HepG2 (cell line): ENCODE data around the gene NINJ2. TPM values are rescaled to one million over a fixed set of nuclear protein-coding genes. Genes with fewer than 3 reads are reported as not detected.
A peak's percentile ranks its signal among the peaks of the same experiment; 100 is the strongest.

Experiments
- ARNTL ChIP-seq: sonication (generic); formaldehyde crosslinking; IDR thresholded peaks from 2 replicates; pipeline ENCODE4 v1.4.0; 2020; ENCODE audit warnings: mild to moderate bottlenecking, missing genetic modification reagents
- GABPB1 ChIP-seq: IDR thresholded peaks from 2 replicates; pipeline ENCODE4 v1.6.1; 2016; ENCODE audit warnings: mild to moderate bottlenecking, missing genetic modification reagents, moderate library complexity, missing compliant biosample characterization
- GTF3A ChIP-seq: sonication (generic); formaldehyde crosslinking; conservative IDR thresholded peaks from 2 replicates; pipeline ENCODE4 v1.4.0; 2020; ENCODE audit warnings: mild to moderate bottlenecking, missing genetic modification reagents
- KLF13 ChIP-seq: sonication (generic); formaldehyde crosslinking; IDR thresholded peaks from 2 replicates; pipeline ENCODE4 v1.4.0; 2020; ENCODE audit warnings: mild to moderate bottlenecking, missing genetic modification reagents
- KLF15 ChIP-seq: sonication (generic); formaldehyde crosslinking; IDR thresholded peaks from 2 replicates; pipeline ENCODE4 v1.8.1; 2023; ENCODE audit warnings: borderline replicate concordance, mild to moderate bottlenecking, inconsistent platforms, missing genetic modification reagents, mixed read lengths
- KMT2A ChIP-seq: sonication (generic); formaldehyde crosslinking; IDR thresholded peaks from 2 replicates; pipeline ENCODE4 v1.4.0; 2020; ENCODE audit warnings: missing genetic modification reagents
- MAFG ChIP-seq: sonication (generic); formaldehyde crosslinking; IDR thresholded peaks from 2 replicates; pipeline ENCODE4 v1.5.1; 2020; ENCODE audit warnings: mild to moderate bottlenecking, missing genetic modification reagents
- MTF2 ChIP-seq: sonication (generic); formaldehyde crosslinking; IDR thresholded peaks from 2 replicates; pipeline ENCODE4 v1.5.0; 2020; ENCODE audit warnings: missing genetic modification reagents, borderline replicate concordance
- NFRKB ChIP-seq: fragments of 450-650 bp; IDR thresholded peaks from 2 replicates; pipeline ENCODE4 v1.6.1; 2017
- NR2C2 ChIP-seq: sonication (generic); formaldehyde crosslinking; IDR thresholded peaks from 2 replicates; pipeline ENCODE4 v1.4.0; 2020; ENCODE audit warnings: missing genetic modification reagents, mild to moderate bottlenecking, moderate library complexity, borderline replicate concordance
- SCMH1 ChIP-seq: sonication (generic); formaldehyde crosslinking; IDR thresholded peaks from 2 replicates; pipeline ENCODE4 v1.9.0; 2021; ENCODE audit warnings: missing genetic modification reagents, mild to moderate bottlenecking, borderline replicate concordance
- SRSF1 ChIP-seq: fragments of 200-400 bp; formaldehyde crosslinking; optimal IDR thresholded peaks from 2 replicates; pipeline ENCODE3; 2017; ENCODE audit warnings: mild to moderate bottlenecking, low read depth, low read length, moderate library complexity
- ZBTB21 ChIP-seq: sonication (generic); formaldehyde crosslinking; IDR thresholded peaks from 2 replicates; pipeline ENCODE4 v1.4.0; 2020; ENCODE audit warnings: missing genetic modification reagents
- ZBTB43 ChIP-seq: sonication (generic); formaldehyde crosslinking; conservative IDR thresholded peaks from 2 replicates; pipeline ENCODE4 v1.4.0; 2020; ENCODE audit warnings: missing genetic modification reagents
- ZBTB7B ChIP-seq: sonication (generic); formaldehyde crosslinking; IDR thresholded peaks from 2 replicates; pipeline ENCODE4 v1.4.0; 2020; ENCODE audit warnings: missing genetic modification reagents
- ZNF256 ChIP-seq: sonication (generic); formaldehyde crosslinking; conservative IDR thresholded peaks from 2 replicates; pipeline ENCODE4 v1.4.0; 2020; ENCODE audit warnings: missing genetic modification reagents
- ZNF468 ChIP-seq: sonication (generic); formaldehyde crosslinking; IDR thresholded peaks from 2 replicates; pipeline ENCODE4 v1.8.0; 2022; ENCODE audit warnings: mild to moderate bottlenecking, moderate library complexity, missing genetic modification reagents
- ZNF550 ChIP-seq: sonication (generic); formaldehyde crosslinking; IDR thresholded peaks from 2 replicates; pipeline ENCODE4 v1.4.0; 2020; ENCODE audit warnings: mild to moderate bottlenecking, missing genetic modification reagents, borderline replicate concordance
- ZNF552 ChIP-seq: sonication (generic); formaldehyde crosslinking; IDR thresholded peaks from 2 replicates; pipeline ENCODE4 v1.9.0; 2022; ENCODE audit warnings: missing genetic modification reagents, mild to moderate bottlenecking, borderline replicate concordance
- ZNF652 ChIP-seq: IDR thresholded peaks from 2 replicates; pipeline ENCODE4 v1.6.1; 2016; ENCODE audit warnings: low read depth, borderline replicate concordance
- polyA plus RNA-seq, 8 experiments: library from polyadenylated mRNA; depleted of rRNA in 3 of 8; stranded (reverse) in 7 of 8; unstranded in 1 of 8; fragments of >200 nt; fragmentation: Illumina TruSeq in 4 of 8; extraction: Trizol in 4 of 8; gene quantifications; 2 replicates each; pipeline versions ENCODE4 v1.2.1 to v1.2.3, GENCODE V29; 2011 to 2016; ENCODE audit warnings: low read depth in 4 of 8, missing spikeins in 1 of 8, mixed read lengths in 1 of 8; ENCODE audit not compliant: insufficient read depth in 1 of 8
- total RNA-seq, 5 experiments: library from RNA; depleted of rRNA; stranded (reverse); fragments of >200 nt; fragmentation: Illumina TruSeq; extraction: Trizol; gene quantifications; 2 replicates each; pipeline ENCODE4 v1.2.3, GENCODE V29; 2016; ENCODE audit warnings: low read depth in 1 of 5
- TF ChIP-seq, protein P1 (sequence below): sonication (generic); formaldehyde crosslinking; IDR thresholded peaks from 2 replicates; pipeline ENCODE4 v1.4.0; 2020; ENCODE audit warnings: missing genetic modification reagents
- TF ChIP-seq, protein P2 (sequence below): IDR thresholded peaks from 2 replicates; pipeline ENCODE4 v1.6.1; 2016; ENCODE audit warnings: mild to moderate bottlenecking, missing biosample characterization, missing genetic modification reagents
- TF ChIP-seq, protein P3 (sequence below): sonication (generic); formaldehyde crosslinking; IDR thresholded peaks from 2 replicates; pipeline ENCODE4 v1.8.0; 2022; ENCODE audit warnings: mild to moderate bottlenecking, missing genetic modification reagents, moderate library complexity
- TF ChIP-seq, protein P4 (sequence below): sonication (generic); formaldehyde crosslinking; IDR thresholded peaks from 2 replicates; pipeline ENCODE4 v1.5.0; 2020; ENCODE audit warnings: mild to moderate bottlenecking, missing genetic modification reagents

The NINJ2 gene
- total and polyA plus RNA-seq, 2 of the 13 experiments (the other 11 are each of a cell fraction or from before 2014, with no cell fraction given) = 0.62 to 3.8 TPM

- TF ChIP-seq NR2C2 (CRISPR knock-in tag) (peak; percentile 75), ZNF468 (CRISPR knock-in tag) (no peak), ZBTB21 (CRISPR knock-in tag) (no peak), MTF2 (CRISPR knock-in tag) (no peak; the same call in 1 of the 2 replicates), GABPB1 (CRISPR knock-in tag) (peak; percentile 86), ZBTB43 (CRISPR knock-in tag) (peak; percentile 91), ZNF256 (CRISPR knock-in tag) (no peak), KMT2A (CRISPR knock-in tag) (peak; percentile 65; the same call in 1 of the 2 replicates), MAFG (no peak), GTF3A (CRISPR knock-in tag) (peak; percentile 97), ZNF552 (CRISPR knock-in tag) (peak; percentile 92), KLF13 (CRISPR knock-in tag) (peak; percentile 67; the same call in 1 of the 2 replicates), ZNF550 (CRISPR knock-in tag) (no peak), SCMH1 (CRISPR knock-in tag) (no peak), ZBTB7B (CRISPR knock-in tag) (peak; percentile 95), KLF15 (peak; percentile 25; the same call in 1 of the 2 replicates), ZNF652 (CRISPR knock-in tag) (no peak), ARNTL (peak; percentile 88; the same call in 1 of the 2 replicates), SRSF1 (no peak), NFRKB (no peak)
- TF ChIP-seq, protein P1, sequence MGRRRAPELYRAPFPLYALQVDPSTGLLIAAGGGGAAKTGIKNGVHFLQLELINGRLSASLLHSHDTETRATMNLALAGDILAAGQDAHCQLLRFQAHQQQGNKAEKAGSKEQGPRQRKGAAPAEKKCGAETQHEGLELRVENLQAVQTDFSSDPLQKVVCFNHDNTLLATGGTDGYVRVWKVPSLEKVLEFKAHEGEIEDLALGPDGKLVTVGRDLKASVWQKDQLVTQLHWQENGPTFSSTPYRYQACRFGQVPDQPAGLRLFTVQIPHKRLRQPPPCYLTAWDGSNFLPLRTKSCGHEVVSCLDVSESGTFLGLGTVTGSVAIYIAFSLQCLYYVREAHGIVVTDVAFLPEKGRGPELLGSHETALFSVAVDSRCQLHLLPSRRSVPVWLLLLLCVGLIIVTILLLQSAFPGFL (CRISPR knock-in tag) = no peak
- TF ChIP-seq, protein P2, sequence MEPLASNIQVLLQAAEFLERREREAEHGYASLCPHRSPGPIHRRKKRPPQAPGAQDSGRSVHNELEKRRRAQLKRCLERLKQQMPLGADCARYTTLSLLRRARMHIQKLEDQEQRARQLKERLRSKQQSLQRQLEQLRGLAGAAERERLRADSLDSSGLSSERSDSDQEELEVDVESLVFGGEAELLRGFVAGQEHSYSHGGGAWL (CRISPR knock-in tag) = peak; percentile 92
- TF ChIP-seq, protein P3, sequence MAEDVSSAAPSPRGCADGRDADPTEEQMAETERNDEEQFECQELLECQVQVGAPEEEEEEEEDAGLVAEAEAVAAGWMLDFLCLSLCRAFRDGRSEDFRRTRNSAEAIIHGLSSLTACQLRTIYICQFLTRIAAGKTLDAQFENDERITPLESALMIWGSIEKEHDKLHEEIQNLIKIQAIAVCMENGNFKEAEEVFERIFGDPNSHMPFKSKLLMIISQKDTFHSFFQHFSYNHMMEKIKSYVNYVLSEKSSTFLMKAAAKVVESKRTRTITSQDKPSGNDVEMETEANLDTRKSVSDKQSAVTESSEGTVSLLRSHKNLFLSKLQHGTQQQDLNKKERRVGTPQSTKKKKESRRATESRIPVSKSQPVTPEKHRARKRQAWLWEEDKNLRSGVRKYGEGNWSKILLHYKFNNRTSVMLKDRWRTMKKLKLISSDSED = peak; percentile 60; the same call in 1 of the 2 replicates
- TF ChIP-seq, protein P4, sequence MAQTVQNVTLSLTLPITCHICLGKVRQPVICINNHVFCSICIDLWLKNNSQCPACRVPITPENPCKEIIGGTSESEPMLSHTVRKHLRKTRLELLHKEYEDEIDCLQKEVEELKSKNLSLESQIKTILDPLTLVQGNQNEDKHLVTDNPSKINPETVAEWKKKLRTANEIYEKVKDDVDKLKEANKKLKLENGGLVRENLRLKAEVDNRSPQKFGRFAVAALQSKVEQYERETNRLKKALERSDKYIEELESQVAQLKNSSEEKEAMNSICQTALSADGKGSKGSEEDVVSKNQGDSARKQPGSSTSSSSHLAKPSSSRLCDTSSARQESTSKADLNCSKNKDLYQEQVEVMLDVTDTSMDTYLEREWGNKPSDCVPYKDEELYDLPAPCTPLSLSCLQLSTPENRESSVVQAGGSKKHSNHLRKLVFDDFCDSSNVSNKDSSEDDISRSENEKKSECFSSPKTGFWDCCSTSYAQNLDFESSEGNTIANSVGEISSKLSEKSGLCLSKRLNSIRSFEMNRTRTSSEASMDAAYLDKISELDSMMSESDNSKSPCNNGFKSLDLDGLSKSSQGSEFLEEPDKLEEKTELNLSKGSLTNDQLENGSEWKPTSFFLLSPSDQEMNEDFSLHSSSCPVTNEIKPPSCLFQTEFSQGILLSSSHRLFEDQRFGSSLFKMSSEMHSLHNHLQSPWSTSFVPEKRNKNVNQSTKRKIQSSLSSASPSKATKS (CRISPR knock-in tag) = no peak
Measured at GRCh38 chr12:575948-576614, 87.2 kb downstream of the NINJ2 start (continued).
